Activated naive CD8-positive, alpha-beta T cell treated with anti-CD3 and anti-CD28 coated beads for 36 hours (primary cell): Measurements from ENCODE around the gene CD7. TPM values are rescaled to one million over a fixed set of nuclear protein-coding genes. Genes with fewer than 3 reads are reported as not detected.
"Not testable (repeated sequence)": the region's sequence is repeated elsewhere in the genome, so short reads cannot be mapped to it uniquely, and the experiment has no call there.

Experiments
- DNase-seq: peaks from one replicate; pipeline ENCODE4 v3.0.0; 2021
- H3K27ac Mint-ChIP-seq: one replicate; pipeline ENCODE4 v1.8.0; 2022; ENCODE audit warnings: mild to moderate bottlenecking, moderate library complexity, mixed read lengths
- H3K27me3 Mint-ChIP-seq: one replicate; pipeline ENCODE4 v1.8.0; 2022; ENCODE audit warnings: mild to moderate bottlenecking, mixed read lengths
- H3K36me3 Mint-ChIP-seq: one replicate; pipeline ENCODE4 v1.8.0; 2021; ENCODE audit warnings: mild to moderate bottlenecking, mixed read lengths
- H3K4me1 Mint-ChIP-seq: one replicate; pipeline ENCODE4 v1.8.0; 2021; ENCODE audit warnings: mixed read lengths
- H3K4me3 Mint-ChIP-seq: one replicate; pipeline ENCODE4 v1.8.0; 2022; ENCODE audit warnings: mild to moderate bottlenecking, moderate library complexity, mixed read lengths
- H3K9me3 Mint-ChIP-seq: one replicate; pipeline ENCODE4 v1.8.0; 2022; ENCODE audit warnings: mixed read lengths
- total RNA-seq, 2 experiments: library from RNA; stranded (reverse); gene quantifications; one replicate each; pipeline ENCODE4 v1.2.3, GENCODE V29; 2021

Gene CD7
- total RNA-seq, 2 experiments from 2014 or later: 291 to 293 TPM

DNA sequence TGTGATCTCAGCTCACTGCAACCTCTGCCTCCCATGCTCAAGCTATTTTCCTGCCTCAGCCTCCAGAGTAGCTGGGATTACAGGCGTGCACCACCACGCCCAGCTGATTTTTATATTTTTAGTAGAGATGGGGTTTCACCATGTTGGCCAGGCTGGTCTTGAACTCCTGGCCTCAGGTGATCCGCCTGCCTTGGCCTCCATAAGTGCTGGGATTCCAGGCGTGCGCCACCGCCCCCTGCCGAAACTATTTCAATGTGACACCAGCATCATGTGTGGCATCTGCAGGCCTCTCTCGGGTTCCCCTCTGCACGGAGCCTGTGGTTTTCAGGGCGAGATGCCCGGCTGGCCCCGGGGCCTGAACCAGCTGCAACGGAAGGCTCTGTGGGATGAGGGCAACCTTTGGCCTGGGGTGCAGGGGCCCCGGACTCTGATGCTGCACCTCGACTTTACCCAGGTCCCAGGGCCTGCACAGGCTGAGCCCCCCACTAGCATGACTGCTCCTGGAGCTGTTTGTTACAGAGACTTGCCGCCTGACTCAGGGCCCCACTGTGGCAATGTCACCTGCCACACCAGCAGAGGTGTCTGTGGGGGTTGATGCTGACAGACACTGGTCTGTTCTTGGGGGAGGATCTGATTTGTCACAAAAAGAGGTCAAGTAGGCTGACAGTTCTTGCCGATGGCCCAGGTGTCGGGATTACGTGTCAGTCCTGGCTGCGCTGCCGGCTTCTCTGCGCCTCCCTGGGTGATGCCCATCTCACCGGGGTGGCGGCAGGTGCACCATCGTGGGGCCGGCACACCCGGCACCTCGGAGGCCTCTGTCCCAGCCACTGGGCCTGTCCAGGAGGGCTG is 33.0 kb upstream of the CD7 start:
- Mint-ChIP-seq H3K36me3 (no peaks in the 10 kb centered on the region), H3K4me1 (peaks cover 6% of the 10 kb centered on the region), H3K4me3 (no peak overlapping the region), H3K27ac (no peak overlapping the region), H3K27me3 (peaks cover 11% of the 10 kb centered on the region), H3K9me3 (no peaks in the 10 kb centered on the region)
- DNase-seq: peak; percentile 59

GRCh38 chr17:82349287-82349701 is 31.9 kb upstream of the CD7 start:
- no peaks in the 10 kb centered on the region for H3K9me3 Mint-ChIP-seq
- no peak overlapping the region for H3K4me3 Mint-ChIP-seq
- H3K27me3 Mint-ChIP-seq: peaks cover 7% of the 10 kb centered on the region
- DNase-seq: no peak
- peaks cover 6% of the 10 kb centered on the region for H3K4me1 Mint-ChIP-seq
- no peak overlapping the region for H3K27ac Mint-ChIP-seq
- no peaks in the 10 kb centered on the region for H3K36me3 Mint-ChIP-seq

- no peak for DNase-seq
- H3K27me3 Mint-ChIP-seq: peaks cover 7% of the 10 kb centered on the region
- no peaks in the 10 kb centered on the region for H3K36me3 Mint-ChIP-seq
- no peak overlapping the region for H3K4me3 Mint-ChIP-seq
- H3K27ac Mint-ChIP-seq: no peak overlapping the region
- no peaks in the 10 kb centered on the region for H3K9me3 Mint-ChIP-seq
- H3K4me1 Mint-ChIP-seq: peaks cover 6% of the 10 kb centered on the region
These were observed 31.5 kb upstream of the CD7 start for GRCh38 chr17:82348866-82349265.

DNA sequence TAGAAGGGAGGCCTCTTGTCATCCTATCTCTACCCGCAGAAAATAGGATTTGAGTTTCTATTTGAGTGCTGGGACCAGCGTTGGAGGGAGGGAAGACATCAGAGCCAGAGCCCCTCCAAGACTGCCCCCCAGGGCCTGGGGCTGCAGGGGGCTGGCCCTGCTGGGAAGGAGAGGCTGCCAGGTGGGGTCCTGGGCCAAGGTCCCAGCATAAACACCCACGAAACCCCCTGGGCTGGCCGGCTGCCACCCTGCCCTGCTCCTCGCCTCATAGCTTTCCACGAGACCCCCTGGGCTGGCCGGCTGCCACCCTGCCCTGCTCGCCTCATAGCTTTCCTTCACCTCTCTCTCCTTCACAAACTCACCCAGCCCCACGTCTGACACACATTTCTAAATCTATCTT is 31.0 kb upstream of the CD7 start:
- Mint-ChIP-seq H3K4me3 (no peak overlapping the region), H3K4me1 (peaks cover 6% of the 10 kb centered on the region), H3K27ac (no peak overlapping the region), H3K9me3 (no peaks in the 10 kb centered on the region), H3K36me3 (no peaks in the 10 kb centered on the region), H3K27me3 (peaks cover 7% of the 10 kb centered on the region)
- no peak for DNase-seq

- H3K27ac Mint-ChIP-seq, DNase-seq, H3K27me3 Mint-ChIP-seq, H3K4me3 Mint-ChIP-seq, H3K36me3 Mint-ChIP-seq, H3K9me3 Mint-ChIP-seq, H3K4me1 Mint-ChIP-seq: not testable (repeated sequence)
These were observed 30.6 kb upstream of the CD7 start for GRCh38 chr17:82347994-82348393.

- no peaks in the 10 kb centered on the region for H3K36me3 Mint-ChIP-seq
- peaks cover 7% of the 10 kb centered on the region for H3K27me3 Mint-ChIP-seq
- no peaks in the 10 kb centered on the region for H3K9me3 Mint-ChIP-seq
- H3K4me1 Mint-ChIP-seq: peaks cover 6% of the 10 kb centered on the region
- no peak overlapping the region for H3K27ac Mint-ChIP-seq
- H3K4me3 Mint-ChIP-seq: no peak overlapping the region
- no peak for DNase-seq
These were observed 29.2 kb upstream of the CD7 start for GRCh38 chr17:82346342-82347300.

GRCh38 chr17:82345151-82345976 is 28.0 kb upstream of the CD7 start:
- H3K27ac Mint-ChIP-seq: no peak overlapping the region
- H3K4me3 Mint-ChIP-seq: no peak overlapping the region
- H3K36me3 Mint-ChIP-seq: no peaks in the 10 kb centered on the region
- H3K27me3 Mint-ChIP-seq: peaks cover 7% of the 10 kb centered on the region
- DNase-seq: no peak
- no peaks in the 10 kb centered on the region for H3K9me3 Mint-ChIP-seq
- H3K4me1 Mint-ChIP-seq: peaks cover 6% of the 10 kb centered on the region

- Mint-ChIP-seq H3K36me3 (no peaks in the 10 kb centered on the region), H3K9me3 (no peaks in the 10 kb centered on the region), H3K4me3 (no peak overlapping the region), H3K27me3 (peaks cover 7% of the 10 kb centered on the region), H3K27ac (no peak overlapping the region), H3K4me1 (peaks cover 6% of the 10 kb centered on the region)
- DNase-seq: no peak
These were observed 26.9 kb upstream of the CD7 start for GRCh38 chr17:82344175-82344907.

- no peaks in the 10 kb centered on the region for H3K9me3 Mint-ChIP-seq
- H3K27me3 Mint-ChIP-seq: peaks cover 7% of the 10 kb centered on the region
- H3K36me3 Mint-ChIP-seq: no peaks in the 10 kb centered on the region
- no peak overlapping the region for H3K4me3 Mint-ChIP-seq
- H3K27ac Mint-ChIP-seq: no peak overlapping the region
- no peak for DNase-seq
- H3K4me1 Mint-ChIP-seq: peaks cover 6% of the 10 kb centered on the region
These were observed 26.2 kb upstream of the CD7 start for GRCh38 chr17:82343560-82343959.

DNA sequence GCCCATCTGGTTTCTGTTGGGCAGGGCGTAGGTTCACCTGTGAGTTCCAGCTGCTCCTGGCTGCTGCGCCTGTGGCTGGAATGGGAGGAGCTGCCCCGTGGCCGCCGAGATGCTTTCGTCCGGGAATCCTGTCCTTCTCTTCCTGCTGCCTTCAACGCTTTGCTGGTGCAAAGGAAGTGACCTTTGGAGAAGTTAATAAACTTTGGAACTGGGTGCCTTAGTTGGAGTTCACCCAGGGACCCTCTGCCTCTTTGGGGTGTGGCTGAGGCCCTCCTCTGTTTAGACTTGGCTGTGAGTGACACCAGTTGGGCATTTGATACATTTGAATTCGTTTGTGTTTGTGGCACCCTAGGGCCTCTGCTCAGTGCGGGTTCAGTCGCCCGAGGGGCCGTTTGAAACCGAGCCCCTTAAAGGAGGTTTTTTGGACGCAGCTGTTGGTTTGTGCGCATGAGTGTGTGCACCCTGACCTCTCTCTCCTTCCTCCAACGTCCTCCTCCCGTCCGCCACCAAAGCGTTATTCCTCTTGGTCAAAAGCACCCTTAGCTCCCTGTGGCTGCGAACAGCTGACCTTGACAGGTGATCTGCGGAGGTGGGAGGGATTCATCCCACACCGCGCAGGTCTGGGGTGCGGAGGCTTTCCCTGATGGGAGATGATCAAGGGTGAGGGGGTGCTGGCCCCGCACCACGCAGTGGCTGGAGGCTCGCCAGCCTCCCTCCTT is 25.1 kb upstream of the CD7 start:
- H3K27ac Mint-ChIP-seq: no peak overlapping the region
- H3K9me3 Mint-ChIP-seq: no peaks in the 10 kb centered on the region
- H3K4me3 Mint-ChIP-seq: no peak overlapping the region
- peaks cover 6% of the 10 kb centered on the region for H3K4me1 Mint-ChIP-seq
- peaks cover 7% of the 10 kb centered on the region for H3K27me3 Mint-ChIP-seq
- no peaks in the 10 kb centered on the region for H3K36me3 Mint-ChIP-seq
- DNase-seq: no peak

GRCh38 chr17:82339634-82340580 is 22.5 kb upstream of the CD7 start:
- Mint-ChIP-seq H3K4me3 (no peak overlapping the region), H3K9me3 (no peaks in the 10 kb centered on the region), H3K27me3 (peaks cover 2% of the 10 kb centered on the region), H3K27ac (no peak overlapping the region), H3K4me1 (peaks cover 12% of the 10 kb centered on the region), H3K36me3 (no peaks in the 10 kb centered on the region)
- DNase-seq: no peak

GRCh38 chr17:82338858-82339633 is 21.6 kb upstream of the CD7 start:
- no peak for DNase-seq
- Mint-ChIP-seq H3K9me3 (no peaks in the 10 kb centered on the region), H3K27ac (no peak overlapping the region), H3K27me3 (peaks cover 3% of the 10 kb centered on the region), H3K4me1 (peaks cover 17% of the 10 kb centered on the region), H3K4me3 (no peak overlapping the region), H3K36me3 (no peaks in the 10 kb centered on the region)
